ENCODE results near the gene DBT.

Gene DBT

DNA sequence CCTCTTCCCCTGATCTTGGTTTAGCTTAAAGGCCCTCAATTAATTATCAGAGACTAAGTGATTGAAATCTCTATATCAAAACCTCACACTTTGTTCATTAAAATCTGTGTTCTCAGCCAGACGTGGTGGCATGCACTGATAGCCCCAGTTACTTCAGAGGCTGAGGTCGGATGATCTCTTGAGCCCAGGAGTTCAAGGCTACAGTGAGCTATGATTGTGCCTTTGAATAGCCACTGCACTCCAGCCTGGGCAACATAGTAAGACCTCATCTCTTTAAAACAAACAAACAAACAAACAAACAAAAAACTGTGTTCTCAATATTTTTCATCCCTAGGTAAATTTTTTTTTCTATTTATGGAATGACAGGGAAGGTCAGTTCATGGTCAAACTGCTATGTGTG is 98.0 kb downstream of the DBT start:
- DNase-seq = no peak
- TF ChIP-seq, protein P1, sequence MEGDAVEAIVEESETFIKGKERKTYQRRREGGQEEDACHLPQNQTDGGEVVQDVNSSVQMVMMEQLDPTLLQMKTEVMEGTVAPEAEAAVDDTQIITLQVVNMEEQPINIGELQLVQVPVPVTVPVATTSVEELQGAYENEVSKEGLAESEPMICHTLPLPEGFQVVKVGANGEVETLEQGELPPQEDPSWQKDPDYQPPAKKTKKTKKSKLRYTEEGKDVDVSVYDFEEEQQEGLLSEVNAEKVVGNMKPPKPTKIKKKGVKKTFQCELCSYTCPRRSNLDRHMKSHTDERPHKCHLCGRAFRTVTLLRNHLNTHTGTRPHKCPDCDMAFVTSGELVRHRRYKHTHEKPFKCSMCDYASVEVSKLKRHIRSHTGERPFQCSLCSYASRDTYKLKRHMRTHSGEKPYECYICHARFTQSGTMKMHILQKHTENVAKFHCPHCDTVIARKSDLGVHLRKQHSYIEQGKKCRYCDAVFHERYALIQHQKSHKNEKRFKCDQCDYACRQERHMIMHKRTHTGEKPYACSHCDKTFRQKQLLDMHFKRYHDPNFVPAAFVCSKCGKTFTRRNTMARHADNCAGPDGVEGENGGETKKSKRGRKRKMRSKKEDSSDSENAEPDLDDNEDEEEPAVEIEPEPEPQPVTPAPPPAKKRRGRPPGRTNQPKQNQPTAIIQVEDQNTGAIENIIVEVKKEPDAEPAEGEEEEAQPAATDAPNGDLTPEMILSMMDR (IDR thresholded peaks at IDR 0.05; ENCODE audit: low read depth, low read length, missing control alignments) = no peak
- no peaks in the 10 kb centered on the region for H3K27me3 ChIP-seq (replicated peaks)
- in situ Hi-C loops (cut with HindIII; ENCODE audit: low pct_ligation_motif_present, low sequenced_read_pairs) = no loop called here
- no peak overlapping the region for H3K4me3 ChIP-seq (ENCODE audit: low read depth, low read length)
- H3K27ac ChIP-seq = no peak overlapping the region
- peaks cover 8% of the 10 kb centered on the region for H3K36me3 ChIP-seq (replicated peaks)

DNA sequence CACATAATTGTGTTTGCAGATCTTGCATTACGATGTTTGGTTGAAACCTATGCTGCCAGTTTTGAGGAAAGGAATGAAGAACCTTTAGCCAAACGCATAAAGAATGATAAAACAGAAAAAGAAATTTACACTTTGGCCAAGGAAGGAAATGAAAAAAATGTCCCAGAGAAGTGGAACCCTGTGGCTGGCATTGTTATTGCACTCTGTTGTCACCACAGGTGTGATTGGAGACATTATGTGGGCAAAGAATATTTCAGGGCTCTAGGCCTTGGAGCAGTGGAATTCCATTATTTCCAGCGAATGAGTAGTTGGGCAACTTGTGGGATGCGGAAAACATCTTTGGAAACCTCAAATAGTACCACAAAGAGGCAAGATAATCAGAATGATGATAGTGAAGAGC is 101.8 kb downstream of the DBT start:
- in situ Hi-C loops (cut with HindIII; ENCODE audit: low pct_ligation_motif_present, low sequenced_read_pairs) = no loop called here
- TF ChIP-seq, protein P1 (IDR thresholded peaks at IDR 0.05; ENCODE audit: low read depth, low read length, missing control alignments) = no peak
- DNase-seq = no peak
- Histone ChIP-seq H3K27me3 (replicated peaks) (no peaks in the 10 kb centered on the region), H3K36me3 (replicated peaks) (peaks cover 23% of the 10 kb centered on the region), H3K4me3 (ENCODE audit: low read depth, low read length) (no peak overlapping the region), H3K27ac (no peak overlapping the region)

DNA sequence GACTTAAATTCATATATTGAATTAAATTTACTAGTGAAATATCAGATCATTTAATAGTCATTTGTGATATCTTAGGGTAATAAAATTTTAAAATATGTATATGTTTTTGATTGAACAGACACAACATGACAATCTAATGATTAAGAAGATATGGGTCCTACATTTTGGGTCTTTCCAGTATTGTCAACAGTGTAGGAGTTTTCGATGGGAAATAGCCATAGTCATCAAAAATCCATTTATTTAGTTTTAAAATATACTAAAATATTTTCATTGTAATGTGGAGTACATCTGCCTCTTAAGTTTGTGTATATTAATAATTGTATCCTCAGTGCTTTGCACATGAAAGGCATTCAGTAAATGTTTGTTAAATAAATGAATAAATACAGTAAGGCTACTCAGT is 102.7 kb downstream of the DBT start:
- Histone ChIP-seq H3K27me3 (replicated peaks) (no peaks in the 10 kb centered on the region), H3K4me3 (ENCODE audit: low read depth, low read length) (no peak overlapping the region), H3K36me3 (replicated peaks) (peaks cover 23% of the 10 kb centered on the region), H3K27ac (no peak overlapping the region)
- no peak for DNase-seq
- TF ChIP-seq, protein P1 (IDR thresholded peaks at IDR 0.05; ENCODE audit: low read depth, low read length, missing control alignments) = no peak
- in situ Hi-C loops (cut with HindIII; ENCODE audit: low pct_ligation_motif_present, low sequenced_read_pairs) = no loop called here

DNA sequence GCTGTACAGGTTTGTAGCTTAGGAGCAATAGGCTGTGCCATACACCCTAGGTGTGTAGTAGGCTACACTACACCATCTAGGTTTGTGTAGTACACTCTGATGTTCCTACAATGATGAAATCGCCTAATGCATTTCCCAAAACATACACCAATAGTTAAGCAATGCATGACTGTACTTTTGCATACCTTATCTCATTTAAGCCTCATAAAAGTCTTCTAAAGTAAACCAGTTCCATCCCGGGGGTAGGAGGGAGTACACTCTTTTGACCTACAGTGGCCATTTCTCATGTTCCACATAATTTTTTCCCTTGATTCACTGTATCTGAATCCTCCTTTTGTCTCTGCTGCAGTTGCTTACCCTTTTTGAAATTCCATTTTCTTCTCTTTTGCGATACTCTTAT is 104.5 kb downstream of the DBT start:
- H3K27ac ChIP-seq = no peak overlapping the region
- in situ Hi-C loops (cut with HindIII; ENCODE audit: low pct_ligation_motif_present, low sequenced_read_pairs) = no loop called here
- H3K4me3 ChIP-seq (ENCODE audit: low read depth, low read length) = no peak overlapping the region
- DNase-seq = no peak
- no peaks in the 10 kb centered on the region for H3K27me3 ChIP-seq (replicated peaks)
- TF ChIP-seq, protein P1 (IDR thresholded peaks at IDR 0.05; ENCODE audit: low read depth, low read length, missing control alignments) = no peak
- peaks cover 37% of the 10 kb centered on the region for H3K36me3 ChIP-seq (replicated peaks)

DNA sequence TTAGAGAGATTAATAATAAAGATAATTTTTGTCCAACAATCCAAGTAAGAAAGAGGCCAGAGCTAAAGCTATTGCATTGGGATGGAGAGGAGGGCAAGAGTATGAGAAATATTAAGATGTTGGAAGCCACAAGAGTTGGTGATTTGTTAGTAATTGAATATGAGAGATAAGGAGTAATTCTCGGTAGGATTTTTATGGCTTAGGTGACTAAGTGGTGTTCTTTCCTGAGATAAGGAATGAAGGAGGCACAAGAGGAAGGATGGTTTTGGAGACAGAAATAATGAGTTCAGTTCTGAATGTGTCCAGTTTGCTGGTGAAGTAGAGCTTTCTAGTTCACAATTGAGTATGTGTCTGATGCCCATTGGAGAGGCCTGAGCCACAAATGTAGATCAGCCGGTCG is 107.3 kb downstream of the DBT start:
- Histone ChIP-seq H3K27me3 (replicated peaks) (no peaks in the 10 kb centered on the region), H3K36me3 (replicated peaks) (peaks cover 44% of the 10 kb centered on the region), H3K4me3 (ENCODE audit: low read depth, low read length) (no peak overlapping the region), H3K27ac (no peak overlapping the region)
- no peak for DNase-seq
- in situ Hi-C loops (cut with HindIII; ENCODE audit: low pct_ligation_motif_present, low sequenced_read_pairs) = no loop called here
- TF ChIP-seq, protein P1 (IDR thresholded peaks at IDR 0.05; ENCODE audit: low read depth, low read length, missing control alignments) = no peak

DNA sequence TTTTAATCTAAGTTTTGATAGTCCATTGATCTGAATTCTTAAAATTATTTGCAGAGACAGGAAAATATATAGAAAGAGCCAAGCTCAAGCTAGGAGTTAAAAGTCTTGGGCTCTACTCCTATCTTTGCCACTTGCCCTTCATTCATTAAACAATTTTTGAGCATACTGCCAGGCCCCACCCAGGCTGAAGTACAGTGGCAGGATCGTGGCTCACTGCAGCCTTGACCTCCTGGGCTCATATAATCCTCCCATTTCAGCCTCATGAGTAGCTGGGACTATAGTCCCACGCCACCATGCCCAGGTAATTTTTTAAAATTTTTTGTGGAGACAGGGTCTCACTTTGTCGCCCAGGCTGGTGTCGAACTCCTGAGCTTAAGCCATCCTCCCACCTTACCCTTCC is 108.4 kb downstream of the DBT start:
- TF ChIP-seq, protein P1 (IDR thresholded peaks at IDR 0.05; ENCODE audit: low read depth, low read length, missing control alignments) = no peak

More for the DNA sequence above, 108.4 kb downstream of the DBT start:
- Histone ChIP-seq H3K27ac (no peak overlapping the region), H3K27me3 (replicated peaks) (no peaks in the 10 kb centered on the region), H3K36me3 (replicated peaks) (peaks cover 42% of the 10 kb centered on the region), H3K4me3 (ENCODE audit: low read depth, low read length) (no peak overlapping the region)
- DNase-seq = no peak
- in situ Hi-C loops (cut with HindIII; ENCODE audit: low pct_ligation_motif_present, low sequenced_read_pairs) = no loop called here

All from brain microvascular endothelial cell (primary cell).